HG02798 (cell line): ENCODE results near the gene P2RX1.
"Not testable (repeated sequence)": the region's sequence is repeated elsewhere in the genome, so short reads cannot be mapped to it uniquely, and the experiment has no call there.

Experiments used
- ATAC-seq: cut with Tn5 transposase; IDR thresholded peaks from one replicate; pipeline ENCODE4 v1.9.1; 2021; ENCODE audit warnings: mild to moderate bottlenecking; ENCODE audit not compliant: unreplicated experiment, poor library complexity

The P2RX1 gene

DNA sequence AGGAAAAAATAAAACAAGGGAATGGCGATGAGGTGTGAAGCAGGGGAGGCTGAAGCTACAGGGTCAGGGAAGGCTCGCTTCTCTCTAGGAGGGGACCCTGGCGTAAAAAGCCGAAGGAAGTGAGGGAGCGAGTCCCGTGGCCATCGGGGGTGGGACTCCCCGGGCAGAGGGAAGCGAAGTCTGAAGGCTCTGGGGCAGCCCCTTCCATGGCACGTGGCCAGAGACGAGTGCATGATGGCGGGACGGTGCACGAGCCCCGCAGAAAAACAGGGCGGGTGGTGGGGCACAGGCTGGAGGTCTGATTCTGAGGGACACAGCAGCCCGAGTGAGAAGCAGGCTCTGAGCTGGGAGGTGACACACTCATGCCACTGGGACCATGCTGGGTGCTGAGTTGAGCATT, 49.2 kb downstream of the P2RX1 start:
- ATAC-seq = no peak

DNA sequence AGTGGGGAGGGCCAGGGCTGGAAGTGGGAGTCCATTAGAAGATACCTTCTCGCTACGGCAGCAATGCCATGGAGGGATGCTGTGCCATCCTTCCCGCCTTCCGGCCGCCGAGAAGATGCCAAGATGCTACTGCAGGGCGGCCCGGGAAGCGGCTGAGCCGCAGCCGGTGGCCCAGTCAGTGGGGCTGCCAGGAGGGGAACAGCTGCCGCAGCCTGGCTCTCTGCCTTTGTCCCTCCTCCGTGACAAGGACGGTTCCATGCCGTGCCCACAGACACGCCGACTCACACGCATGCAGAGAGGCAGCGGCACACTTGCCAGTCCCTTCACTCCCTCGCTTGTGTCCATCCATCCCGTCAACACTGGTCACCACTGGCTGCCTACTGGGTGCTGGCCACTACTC, 50.0 kb downstream of the P2RX1 start:
- no peak for ATAC-seq

DNA sequence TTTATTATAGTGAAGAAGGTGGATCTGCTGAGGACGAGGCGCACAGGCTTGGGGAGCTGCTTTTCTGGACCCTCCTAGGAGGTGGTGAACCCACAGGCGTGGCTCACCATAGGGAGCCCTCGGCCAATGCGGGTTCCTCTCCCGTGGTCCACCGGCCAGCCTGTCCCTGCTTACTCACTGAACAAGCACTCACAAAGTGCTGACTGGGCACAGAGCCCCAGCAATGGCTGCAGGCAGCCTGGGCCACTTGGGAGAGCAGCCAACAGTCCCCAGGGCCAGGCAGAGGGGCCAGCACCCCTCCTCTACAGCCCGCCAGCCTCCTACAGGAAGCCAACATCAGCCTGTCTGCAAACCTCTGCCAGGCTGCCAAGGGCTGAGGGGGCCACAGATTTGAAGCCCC, 51.1 kb downstream of the P2RX1 start:
- no peak for ATAC-seq

DNA sequence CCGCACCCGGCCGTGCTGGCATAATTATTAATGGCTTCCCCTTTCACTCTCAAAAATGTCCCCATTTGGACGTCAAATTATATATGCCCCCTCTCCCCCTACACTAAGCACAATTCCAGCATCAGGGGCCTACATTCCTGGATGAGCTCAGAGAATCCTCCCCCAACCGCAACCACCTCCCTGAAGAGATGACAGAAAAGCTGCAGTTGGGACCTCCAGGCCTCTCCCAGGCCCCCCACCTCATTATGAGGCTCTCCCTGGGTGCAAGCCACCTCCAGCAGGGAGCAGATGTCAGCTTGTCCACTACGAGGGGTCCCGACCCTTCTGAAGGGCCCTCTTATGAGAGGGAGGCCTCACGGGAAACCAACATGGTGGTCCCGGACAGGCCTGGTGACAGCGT, 51.7 kb downstream of the P2RX1 start:
- ATAC-seq = no peak

DNA sequence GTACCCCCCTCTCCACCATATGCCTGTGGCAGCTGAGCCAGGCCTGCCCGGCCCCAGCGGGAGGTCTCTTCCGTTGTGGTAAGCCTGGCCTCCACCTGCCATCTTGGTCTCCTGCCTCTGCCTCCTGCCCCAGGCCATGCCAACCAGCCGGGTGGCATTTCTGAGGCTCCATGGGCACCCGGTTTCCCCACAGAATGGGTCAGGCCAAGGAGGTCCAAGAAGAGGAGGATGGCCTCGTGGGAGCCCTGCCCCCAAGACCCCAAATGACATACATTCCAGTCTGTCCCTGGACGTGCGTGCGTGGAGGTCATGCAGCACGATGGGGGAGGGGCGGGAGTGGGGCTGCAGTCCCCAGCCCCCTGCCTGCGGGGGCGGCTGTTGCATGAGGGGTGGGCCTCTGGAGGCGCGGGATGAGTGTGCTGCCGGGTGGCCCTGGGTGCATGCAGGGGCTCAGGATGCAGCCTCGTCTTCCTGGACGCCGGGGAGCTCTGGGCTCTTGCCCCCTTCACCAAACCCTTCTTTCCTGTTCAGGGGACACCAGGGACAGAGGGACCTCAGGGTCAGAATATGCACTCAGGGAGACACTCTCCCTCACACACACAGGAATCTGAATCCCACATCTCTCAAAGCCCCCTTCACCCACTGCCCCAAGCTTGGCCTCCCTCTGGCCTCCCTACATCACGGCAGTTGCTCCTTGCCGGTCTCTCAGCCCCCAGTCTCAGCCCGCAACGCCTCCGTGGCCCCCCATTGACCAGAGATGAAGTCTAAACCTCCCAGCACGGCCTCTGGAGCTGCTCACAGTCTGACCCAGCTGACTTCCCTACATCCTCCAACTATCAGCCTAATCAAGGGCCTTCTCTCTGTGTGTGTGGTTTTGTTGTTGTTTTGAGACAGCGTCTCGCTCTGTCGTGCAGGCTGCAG, 54.2 kb downstream of the P2RX1 start:
- ATAC-seq = no peak

DNA sequence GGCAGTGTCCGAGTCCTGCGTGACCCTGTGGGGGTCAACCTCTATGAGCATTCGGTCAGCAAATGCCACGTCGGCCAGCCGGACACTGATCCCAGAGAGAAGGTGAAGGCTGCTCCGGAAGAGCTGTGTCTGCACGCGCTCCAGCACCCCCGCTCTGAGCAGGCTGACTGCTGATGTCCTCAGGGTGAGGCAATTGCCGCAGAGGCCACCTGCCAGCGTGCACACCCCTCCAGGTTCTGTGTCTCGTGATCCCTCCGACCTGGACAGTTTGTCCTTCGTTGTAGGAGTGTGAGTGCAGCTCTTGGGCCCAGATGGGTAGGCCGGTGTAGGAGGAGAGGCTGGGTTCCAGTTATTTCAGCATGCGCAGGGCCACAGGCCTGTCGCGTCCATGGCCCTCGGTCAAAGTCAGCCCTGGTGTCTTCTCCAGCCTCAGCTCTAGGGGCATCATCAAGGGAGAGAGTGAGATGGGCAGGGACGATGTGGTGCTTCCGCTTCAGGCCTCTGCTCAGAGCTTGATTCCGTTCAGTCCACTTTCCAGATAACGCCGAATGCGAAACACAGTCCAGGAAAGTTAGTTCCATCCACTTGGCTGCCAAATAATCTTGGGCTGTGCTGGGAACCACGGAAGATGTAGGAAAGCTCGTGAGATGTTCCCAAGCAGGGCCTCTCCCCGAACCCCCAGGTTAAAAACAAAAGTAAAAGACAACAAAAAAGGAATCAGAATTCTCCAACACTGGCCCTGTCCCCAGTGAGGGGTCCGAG, 55.1 kb downstream of the P2RX1 start:
- no peak for ATAC-seq

DNA sequence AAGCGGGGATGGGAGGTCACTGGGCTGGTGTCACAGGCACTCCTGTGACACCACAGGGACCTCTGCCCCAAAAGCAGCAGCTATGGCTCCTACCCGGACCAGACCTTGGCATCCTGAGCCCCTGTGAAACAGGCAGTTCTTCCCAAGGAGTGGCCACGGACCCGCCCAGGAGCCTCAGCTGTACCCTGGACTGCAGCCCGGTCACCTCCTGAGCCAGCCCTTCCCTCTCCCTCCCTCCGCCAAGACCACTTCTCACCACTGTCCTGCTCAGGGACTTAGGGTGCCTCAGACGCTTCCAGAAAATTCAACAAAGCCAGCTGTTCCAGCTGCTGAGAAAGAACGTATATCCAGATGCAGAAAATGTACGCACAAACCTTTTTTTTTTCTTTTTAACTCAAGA, 56.3 kb downstream of the P2RX1 start:
- ATAC-seq = no peak

DNA sequence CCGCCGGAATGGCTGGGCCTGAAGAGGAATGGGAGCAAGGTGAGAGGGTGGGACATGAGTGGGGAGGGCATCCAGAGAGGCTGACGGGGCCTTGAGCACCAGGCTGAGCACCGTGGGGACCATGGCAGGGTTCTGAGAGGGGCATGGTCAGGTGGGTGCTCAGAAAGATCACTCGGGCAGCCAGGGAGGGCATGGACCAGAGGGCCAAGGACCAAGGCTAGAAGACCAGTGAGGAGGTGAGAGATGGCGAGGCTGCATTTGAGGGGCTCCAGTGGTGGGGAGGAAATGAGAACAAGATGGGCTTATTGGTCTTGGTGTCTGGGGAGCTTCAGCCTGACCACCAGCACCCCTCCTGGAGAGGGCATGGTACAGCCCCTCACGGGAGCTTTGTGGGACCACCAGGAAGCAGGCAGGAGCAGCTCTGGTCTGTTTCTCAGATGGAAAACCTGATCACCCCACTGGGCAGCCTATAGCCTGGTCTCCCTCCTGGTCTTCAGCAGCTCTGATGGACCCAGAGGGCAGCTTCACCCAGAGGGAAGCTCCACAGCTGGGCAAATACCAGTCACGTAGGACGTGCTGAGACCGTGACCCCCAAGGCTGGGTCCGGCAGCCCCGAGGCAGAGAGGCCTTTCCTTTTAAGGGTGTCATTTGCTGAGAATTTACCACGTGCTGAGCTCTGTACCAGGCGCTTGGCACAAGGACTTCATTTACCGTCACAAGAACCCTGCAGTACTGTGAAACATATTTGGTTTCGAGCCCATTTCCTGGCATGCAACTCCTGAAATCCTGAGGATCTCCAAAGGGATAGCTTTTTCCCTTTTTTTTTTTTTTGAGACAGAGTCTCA, 58.8 kb downstream of the P2RX1 start:
- no peak for ATAC-seq

GRCh38 chr17:3854204-3854603, 62.1 kb downstream of the P2RX1 start:
- ATAC-seq = not testable (repeated sequence)

- no peak for ATAC-seq
These were observed 63.7 kb downstream of the P2RX1 start for GRCh38 chr17:3852561-3852960.

DNA sequence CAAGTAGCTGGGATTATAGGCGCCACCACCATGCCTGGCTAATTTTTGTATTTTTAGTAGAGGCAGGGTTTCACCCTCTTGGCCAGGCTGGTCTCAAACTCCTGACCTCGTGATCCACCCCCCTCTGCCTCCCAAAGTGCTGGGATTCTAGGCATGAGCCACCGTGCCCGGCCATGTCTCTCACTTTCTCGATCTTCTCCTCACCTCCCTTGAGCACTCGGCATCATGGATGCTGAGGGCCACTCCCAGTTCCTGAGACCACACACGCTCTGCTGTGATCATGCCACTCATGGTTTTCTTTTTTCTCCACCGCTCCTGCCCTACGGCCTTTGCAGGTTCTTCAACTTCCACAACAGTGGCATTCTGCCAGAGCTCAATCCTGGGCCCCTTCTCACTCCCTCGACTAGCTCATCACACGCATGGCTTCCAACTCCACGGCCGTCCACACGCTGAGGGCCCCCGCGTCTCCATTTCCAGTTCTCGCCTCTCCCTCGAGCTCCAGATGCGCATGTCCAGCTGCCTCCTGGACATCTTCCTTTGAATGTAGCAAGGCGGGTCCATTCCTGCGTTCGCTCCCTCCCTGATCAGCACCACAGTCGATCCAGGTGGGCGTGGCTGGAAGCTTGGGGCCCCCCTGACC, 64.7 kb downstream of the P2RX1 start:
- ATAC-seq = no peak

GRCh38 chr17:3848229-3848835, 67.9 kb downstream of the P2RX1 start:
- no peak for ATAC-seq

- no peak for ATAC-seq
These were observed 69.0 kb downstream of the P2RX1 start for GRCh38 chr17:3847165-3847670.
